CD14-positive monocyte (primary cell): Measurements from ENCODE around the gene PACSIN1. TPM values are rescaled to one million over a fixed set of nuclear protein-coding genes. Genes with fewer than 3 reads are reported as not detected.

ENCODE experiments used
- DNase-seq, 3 donors: peaks; one replicate each; pipeline ENCODE4 v3.0.0-alpha.2; 2011 to 2022
- H2AFZ ChIP-seq: 2 replicates; pipeline ENCODE4 v1.6.0; 2012; ENCODE audit warnings: mild to moderate bottlenecking, low read depth, low read length, inconsistent platforms; ENCODE audit not compliant: insufficient read depth, poor library complexity, severe bottlenecking
- H3K27ac ChIP-seq, 2 donors: 1 replicate in 1 of 2; 2 replicates in 1 of 2; pipeline ENCODE4 v1.5.1; 2012 to 2013; ENCODE audit warnings: low read length in 2 of 2, control low read depth in 1 of 2, inconsistent platforms in 1 of 2, low read depth in 1 of 2, mild to moderate bottlenecking in 1 of 2
- H3K27me3 ChIP-seq, 2 donors: one replicate each; pipeline versions ENCODE4 v1.6.0 to v1.6.1; 2011 to 2013; ENCODE audit warnings: low read length in 2 of 2; ENCODE audit not compliant: control insufficient read depth in 2 of 2, insufficient read depth in 2 of 2
- H3K36me3 ChIP-seq, 2 donors: replicated peaks in 1 of 2; 1 replicate in 1 of 2; 2 replicates in 1 of 2; pipeline versions ENCODE4 v1.5.1 to v1.6.1; 2012 to 2013; ENCODE audit warnings: low read length in 2 of 2, control low read depth in 1 of 2, inconsistent platforms in 1 of 2, mild to moderate bottlenecking in 1 of 2; ENCODE audit not compliant: insufficient read depth in 2 of 2, control insufficient read depth in 1 of 2
- H3K4me1 ChIP-seq, 2 donors: 1 replicate in 1 of 2; 2 replicates in 1 of 2; pipeline versions ENCODE4 v1.5.1 to v1.6.1; 2012 to 2013; ENCODE audit warnings: low read length in 2 of 2, control low read depth in 1 of 2, inconsistent platforms in 1 of 2, mild to moderate bottlenecking in 1 of 2, moderate library complexity in 1 of 2; ENCODE audit not compliant: insufficient read depth in 2 of 2, control insufficient read depth in 1 of 2
- H3K4me2 ChIP-seq: replicated peaks from 2 replicates; pipeline ENCODE3; 2012; ENCODE audit warnings: low read length, moderate library complexity, mild to moderate bottlenecking; ENCODE audit not compliant: poor library complexity, severe bottlenecking; ENCODE audit errors: extremely low read depth
- H3K4me3 ChIP-seq, 3 experiments: fragments of 200-600 bp in 1 of 3; sonication (generic) in 1 of 3; replicated peaks in 1 of 3; 1 replicate in 2 of 3; 2 replicates in 1 of 3; pipeline ENCODE4 v1.5.1; 2011 to 2013; ENCODE audit warnings: low read length in 3 of 3, mild to moderate bottlenecking in 3 of 3, control low read depth in 2 of 3, low read depth in 2 of 3, inconsistent platforms in 1 of 3, moderate library complexity in 1 of 3
- H3K79me2 ChIP-seq: 2 replicates; pipeline ENCODE4 v1.6.0; 2012; ENCODE audit warnings: mild to moderate bottlenecking, control low read depth, inconsistent platforms, low read length, moderate library complexity; ENCODE audit not compliant: insufficient read depth
- H3K9ac ChIP-seq: 2 replicates; pipeline ENCODE4 v1.6.0; 2017; ENCODE audit warnings: low read length, mild to moderate bottlenecking; ENCODE audit not compliant: insufficient read depth, poor library complexity, severe bottlenecking
- H3K9me3 ChIP-seq, 2 donors: replicated peaks in 1 of 2; 1 replicate in 1 of 2; 2 replicates in 1 of 2; pipeline versions ENCODE4 v1.5.1 to v1.6.1; 2012 to 2013; ENCODE audit warnings: low read length in 2 of 2, control low read depth in 1 of 2; ENCODE audit not compliant: control insufficient read depth in 1 of 2, insufficient read depth in 1 of 2
- H4K20me1 ChIP-seq: 2 replicates; pipeline ENCODE4 v1.6.0; 2012; ENCODE audit warnings: mild to moderate bottlenecking, low read length, control low read depth, moderate library complexity; ENCODE audit not compliant: insufficient read depth
- H3K27ac Mint-ChIP-seq, 7 donors: one replicate each; pipeline ENCODE4 v1.8.0; 2020; ENCODE audit warnings: mild to moderate bottlenecking in 7 of 7, mixed read lengths in 7 of 7, moderate library complexity in 6 of 7, inconsistent platforms in 2 of 7
- H3K27me3 Mint-ChIP-seq, 3 donors: one replicate each; pipeline ENCODE4 v1.8.0; 2021 to 2022; ENCODE audit warnings: low read depth in 3 of 3, mild to moderate bottlenecking in 3 of 3, mixed read lengths in 3 of 3, moderate library complexity in 3 of 3, inconsistent platforms in 1 of 3
- H3K36me3 Mint-ChIP-seq, 2 donors: one replicate each; pipeline ENCODE4 v1.8.0; 2020; ENCODE audit warnings: mixed read lengths in 2 of 2, inconsistent platforms in 1 of 2, mild to moderate bottlenecking in 1 of 2
- H3K4me1 Mint-ChIP-seq: one replicate; pipeline ENCODE4 v1.8.0; 2020; ENCODE audit warnings: mild to moderate bottlenecking, mixed read lengths
- H3K4me3 Mint-ChIP-seq, 2 donors: one replicate each; pipeline ENCODE4 v1.8.0; 2020; ENCODE audit warnings: mild to moderate bottlenecking in 2 of 2, mixed read lengths in 2 of 2, moderate library complexity in 1 of 2
- H3K9me3 Mint-ChIP-seq, 7 donors: one replicate each; pipeline ENCODE4 v1.8.0; 2020 to 2022; ENCODE audit warnings: mixed read lengths in 7 of 7, mild to moderate bottlenecking in 6 of 7, moderate library complexity in 6 of 7, inconsistent platforms in 2 of 7
- WGBS: methylation state at CpG from one replicate; pipeline ENCODE4 v1.1.5; 2013; ENCODE audit warnings: missing lambda C conversion rate; ENCODE audit not compliant: insufficient coverage; 5-methylcytosine and 5-hydroxymethylcytosine counted together
- intact Hi-C, 2 donors: fragments of 100-400 bp; cut with micrococcal nuclease; formaldehyde crosslinking; loops; one replicate each; pipeline versions ENCODE4 v1.15.0 to v1.15.1; 2023
- polyA plus RNA-seq, 3 donors: library from polyadenylated mRNA; depleted of rRNA in 1 of 3; unstranded in 2 of 3; stranded (reverse) in 1 of 3; fragments of 300-500 nt in 2 of 3; fragments of >200 nt in 1 of 3; fragmentation: Illumina TruSeq in 2 of 3; gene quantifications; 1 replicate in 2 of 3; 2 replicates in 1 of 3; pipeline ENCODE4 v1.2.3, GENCODE V29; 2012 to 2021
- TF ChIP-seq, protein P1 (sequence below): fragments of 200-600 bp; IDR thresholded peaks from one replicate; pipeline ENCODE4 v1.8.0; 2022; ENCODE audit warnings: antibody characterized with exemption, mild to moderate bottlenecking

PACSIN1 gene
- polyA plus RNA-seq, 3 donors: not detected

DNA sequence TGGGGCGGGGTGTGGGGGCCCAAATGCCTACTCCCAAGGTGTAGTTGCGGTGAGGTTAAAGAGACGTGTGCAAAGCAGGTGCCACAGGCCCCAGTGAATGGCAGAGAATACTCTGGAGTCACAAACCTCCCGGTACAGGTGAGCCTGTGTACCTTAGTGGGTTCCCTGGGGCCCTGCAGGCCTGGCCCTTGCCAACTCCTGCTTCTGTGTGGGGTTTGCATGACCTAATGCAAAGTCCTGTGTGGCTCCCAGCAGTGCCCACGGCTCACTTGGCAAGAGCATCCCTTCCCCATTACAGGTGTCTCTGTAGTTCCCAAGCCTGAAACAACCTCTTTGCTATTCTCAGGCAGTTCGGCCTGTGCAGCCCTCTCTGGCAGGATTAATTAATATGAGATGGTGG, 72.7 kb downstream of the PACSIN1 start:
- Mint-ChIP-seq H3K27me3 (peaks cover 0 to 1% (median 0%) of the 10 kb centered on the region in 3 donors), H3K36me3 (no peaks in the 10 kb centered on the region)
- 89% methylated on average over 6 of the region's 6 CpGs for WGBS

DNA sequence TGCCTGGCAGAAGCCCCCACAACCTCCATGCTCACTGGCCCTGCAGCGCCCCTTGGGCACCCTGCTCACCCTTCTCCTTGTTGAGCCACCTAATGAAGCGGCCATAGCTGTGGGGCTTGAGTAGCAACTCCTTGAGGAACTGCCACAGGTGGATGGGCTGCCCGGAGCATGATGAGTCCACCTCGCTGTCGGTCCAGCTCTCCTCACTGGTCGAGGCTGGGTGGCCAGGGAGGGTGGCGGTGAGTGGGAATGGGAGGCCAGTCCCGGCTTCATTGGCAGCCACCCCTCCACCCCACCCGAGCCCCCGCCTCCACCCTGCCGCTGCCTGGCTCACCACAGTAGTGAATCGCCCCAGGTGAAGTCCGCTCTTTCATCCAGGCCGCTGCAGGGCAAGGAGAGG, 73.3 kb downstream of the PACSIN1 start:
- TF ChIP-seq, protein P1, sequence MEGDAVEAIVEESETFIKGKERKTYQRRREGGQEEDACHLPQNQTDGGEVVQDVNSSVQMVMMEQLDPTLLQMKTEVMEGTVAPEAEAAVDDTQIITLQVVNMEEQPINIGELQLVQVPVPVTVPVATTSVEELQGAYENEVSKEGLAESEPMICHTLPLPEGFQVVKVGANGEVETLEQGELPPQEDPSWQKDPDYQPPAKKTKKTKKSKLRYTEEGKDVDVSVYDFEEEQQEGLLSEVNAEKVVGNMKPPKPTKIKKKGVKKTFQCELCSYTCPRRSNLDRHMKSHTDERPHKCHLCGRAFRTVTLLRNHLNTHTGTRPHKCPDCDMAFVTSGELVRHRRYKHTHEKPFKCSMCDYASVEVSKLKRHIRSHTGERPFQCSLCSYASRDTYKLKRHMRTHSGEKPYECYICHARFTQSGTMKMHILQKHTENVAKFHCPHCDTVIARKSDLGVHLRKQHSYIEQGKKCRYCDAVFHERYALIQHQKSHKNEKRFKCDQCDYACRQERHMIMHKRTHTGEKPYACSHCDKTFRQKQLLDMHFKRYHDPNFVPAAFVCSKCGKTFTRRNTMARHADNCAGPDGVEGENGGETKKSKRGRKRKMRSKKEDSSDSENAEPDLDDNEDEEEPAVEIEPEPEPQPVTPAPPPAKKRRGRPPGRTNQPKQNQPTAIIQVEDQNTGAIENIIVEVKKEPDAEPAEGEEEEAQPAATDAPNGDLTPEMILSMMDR: no peak
- H3K4me1 ChIP-seq: no peaks in the 10 kb centered on the region

More for the DNA sequence above, 72.7 kb downstream of the PACSIN1 start:
- Mint-ChIP-seq H3K9me3 (no peaks in the 10 kb centered on the region), H3K27ac (no peak overlapping the region), H3K4me3 (no peak overlapping the region), H3K4me1 (no peaks in the 10 kb centered on the region)
- no peak overlapping the region for H2AFZ ChIP-seq
- H4K20me1 ChIP-seq: no peaks in the 10 kb centered on the region
- H3K4me3 ChIP-seq: no peak overlapping the region
- no peaks in the 10 kb centered on the region for H3K4me1 ChIP-seq
- no peaks in the 10 kb centered on the region for H3K9me3 ChIP-seq
- TF ChIP-seq, protein P1: no peak
- H3K27ac ChIP-seq: no peak overlapping the region
- no peaks in the 10 kb centered on the region for H3K79me2 ChIP-seq
- intact Hi-C loops: no loop called here
- DNase-seq: no peak
- H3K36me3 ChIP-seq: no peaks in the 10 kb centered on the region
- no peaks in the 10 kb centered on the region for H3K27me3 ChIP-seq
- H3K9ac ChIP-seq: no peak overlapping the region
- H3K4me2 ChIP-seq: no peak overlapping the region

More for the DNA sequence above, 73.3 kb downstream of the PACSIN1 start:
- H3K4me3 Mint-ChIP-seq: no peak overlapping the region
- Histone ChIP-seq H4K20me1 (no peaks in the 10 kb centered on the region), H3K27me3 (no peaks in the 10 kb centered on the region), H3K9me3 (no peaks in the 10 kb centered on the region), H3K4me2 (no peak overlapping the region), H2AFZ (no peak overlapping the region), H3K27ac (no peak overlapping the region), H3K4me3 (no peak overlapping the region), H3K79me2 (no peaks in the 10 kb centered on the region), H3K9ac (no peak overlapping the region), H3K36me3 (no peaks in the 10 kb centered on the region)
- intact Hi-C loops: no loop called here
- no peaks in the 10 kb centered on the region for H3K36me3 Mint-ChIP-seq
- H3K4me1 Mint-ChIP-seq: no peaks in the 10 kb centered on the region
- 96% methylated on average over 4 of the region's 14 CpGs for WGBS
- DNase-seq: no peak
- H3K9me3 Mint-ChIP-seq: no peaks in the 10 kb centered on the region
- H3K27me3 Mint-ChIP-seq: peaks cover 0 to 1% (median 0%) of the 10 kb centered on the region in 3 donors
- H3K27ac Mint-ChIP-seq: no peak overlapping the region
